Kidney (tissue), 14 donors: ENCODE data around the gene POLD4. TPM values are rescaled to one million over a fixed set of nuclear protein-coding genes. Genes with fewer than 3 reads are reported as not detected.
A peak's percentile ranks its signal among the peaks of the same experiment; 100 is the strongest.
"Not testable (repeated sequence)": the region's sequence is repeated elsewhere in the genome, so short reads cannot be mapped to it uniquely, and the experiment has no call there.

Experiments used
- DNase-seq, 5 donors: peaks; one replicate each; pipeline ENCODE4 v3.0.0-alpha.2; 2013 to 2020
- FAIRE-seq: peaks from 2 replicates; lab custom pipeline; 2012; peaks lifted over from hg19 to GRCh38; lab: Jason Lieb, UNC
- H3K27ac ChIP-seq, 2 donors: one replicate each; pipeline ENCODE4 v1.7.0; 2013; ENCODE audit warnings: low read depth in 2 of 2, low read length in 2 of 2, inconsistent platforms in 1 of 2
- H3K27me3 ChIP-seq: one replicate; pipeline ENCODE4 v1.7.1; 2013; ENCODE audit warnings: low read length, inconsistent platforms; ENCODE audit not compliant: control insufficient read depth, insufficient read depth
- H3K36me3 ChIP-seq, 3 donors: one replicate each; pipeline versions ENCODE4 v1.7.0 to v1.7.1; 2013; ENCODE audit warnings: low read length in 3 of 3, control low read depth in 1 of 3, inconsistent platforms in 1 of 3; ENCODE audit not compliant: insufficient read depth in 3 of 3, control insufficient read depth in 2 of 3
- H3K4me1 ChIP-seq, 3 donors: one replicate each; pipeline versions ENCODE4 v1.7.0 to v1.7.1; 2013; ENCODE audit warnings: low read length in 3 of 3, inconsistent platforms in 1 of 3, low read depth in 1 of 3; ENCODE audit not compliant: control insufficient read depth in 2 of 3, insufficient read depth in 2 of 3
- H3K4me3 ChIP-seq, 3 donors: one replicate each; pipeline versions ENCODE4 v1.7.0 to v1.8.1; 2013; ENCODE audit warnings: low read length in 3 of 3, control low read depth in 1 of 3, inconsistent platforms in 1 of 3
- H3K9ac ChIP-seq, 3 donors: one replicate each; pipeline versions ENCODE4 v1.7.0 to v1.7.1; 2013; ENCODE audit warnings: low read length in 3 of 3, control low read depth in 1 of 3, inconsistent platforms in 1 of 3
- H3K9me3 ChIP-seq, 3 donors: one replicate each; pipeline versions ENCODE4 v1.7.0 to v1.7.1; 2013; ENCODE audit warnings: low read length in 3 of 3, control low read depth in 1 of 3, inconsistent platforms in 1 of 3; ENCODE audit not compliant: control insufficient read depth in 2 of 3, insufficient read depth in 1 of 3
- intact Hi-C: fragments of 100-400 bp; cut with DNase I; formaldehyde crosslinking; loops from one replicate; pipeline ENCODE4 v1.11.1; 2022
- polyA plus RNA-seq: library from polyadenylated mRNA; stranded (reverse); fragments of 350-450 nt; fragmentation: Illumina TruSeq; extraction: RNeasy Lipid Tissue Mini Kit (QIAGEN cat#74804); gene quantifications from one replicate; pipeline ENCODE4 v1.2.3, GENCODE V29; 2014; ENCODE audit warnings: low read depth, low replicate concordance; ENCODE audit not compliant: insufficient read depth
- total RNA-seq: library from RNA; stranded (reverse); fragmentation: NEBNext Ultra II Directional; extraction: Animal tissue kit (Norgen Biotek cat#: 25700); gene quantifications from one replicate; pipeline ENCODE4 v1.2.1, GENCODE V29; 2021
- TF ChIP-seq, protein P1 (sequence below): IDR thresholded peaks from 3 replicates; pipeline ENCODE4 v1.5.1; 2012; ENCODE audit warnings: mild to moderate bottlenecking, moderate library complexity, borderline replicate concordance; ENCODE audit not compliant: insufficient read depth; ENCODE audit errors: extremely low read depth
- donor health status: control.
- donor health status: control.
- donor health status: control.
- donor health status: control.
- donor health status: control.
- donor health status: DM: yes; HTN: yes; CAD: no.
- donor health status: Normal renal cell carcinoma (clear cell type).

POLD4 gene
- total and polyA plus RNA-seq, 2 donors from 2014 or later: 54.4 to 174 TPM

GRCh38 chr11:67321313-67321871 is 32.0 kb downstream of the POLD4 start:
- peaks cover 0 to 3% (median 0%) of the 10 kb centered on the region in 3 donors for H3K4me1 ChIP-seq
- no peaks in the 10 kb centered on the region for H3K27me3 ChIP-seq
- no peak overlapping the region for H3K9ac ChIP-seq
- DNase-seq: no peak
- intact Hi-C loops: no loop called here
- TF ChIP-seq, protein P1, sequence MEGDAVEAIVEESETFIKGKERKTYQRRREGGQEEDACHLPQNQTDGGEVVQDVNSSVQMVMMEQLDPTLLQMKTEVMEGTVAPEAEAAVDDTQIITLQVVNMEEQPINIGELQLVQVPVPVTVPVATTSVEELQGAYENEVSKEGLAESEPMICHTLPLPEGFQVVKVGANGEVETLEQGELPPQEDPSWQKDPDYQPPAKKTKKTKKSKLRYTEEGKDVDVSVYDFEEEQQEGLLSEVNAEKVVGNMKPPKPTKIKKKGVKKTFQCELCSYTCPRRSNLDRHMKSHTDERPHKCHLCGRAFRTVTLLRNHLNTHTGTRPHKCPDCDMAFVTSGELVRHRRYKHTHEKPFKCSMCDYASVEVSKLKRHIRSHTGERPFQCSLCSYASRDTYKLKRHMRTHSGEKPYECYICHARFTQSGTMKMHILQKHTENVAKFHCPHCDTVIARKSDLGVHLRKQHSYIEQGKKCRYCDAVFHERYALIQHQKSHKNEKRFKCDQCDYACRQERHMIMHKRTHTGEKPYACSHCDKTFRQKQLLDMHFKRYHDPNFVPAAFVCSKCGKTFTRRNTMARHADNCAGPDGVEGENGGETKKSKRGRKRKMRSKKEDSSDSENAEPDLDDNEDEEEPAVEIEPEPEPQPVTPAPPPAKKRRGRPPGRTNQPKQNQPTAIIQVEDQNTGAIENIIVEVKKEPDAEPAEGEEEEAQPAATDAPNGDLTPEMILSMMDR: no peak
- H3K36me3 ChIP-seq: peaks cover 0 to 4% (median 0%) of the 10 kb centered on the region in 3 donors
- H3K9me3 ChIP-seq: no peaks in the 10 kb centered on the region
- H3K27ac ChIP-seq: no peak overlapping the region
- FAIRE-seq: no peak
- H3K4me3 ChIP-seq: no peak overlapping the region

GRCh38 chr11:67320691-67321090 is 32.7 kb downstream of the POLD4 start:
- Histone ChIP-seq H3K27me3 (no peaks in the 10 kb centered on the region), H3K27ac (no peak overlapping the region), H3K4me1 (peaks cover 0 to 3% (median 0%) of the 10 kb centered on the region in 3 donors), H3K9me3 (no peaks in the 10 kb centered on the region), H3K36me3 (peaks cover 0 to 4% (median 0%) of the 10 kb centered on the region in 3 donors), H3K9ac (no peak overlapping the region), H3K4me3 (no peak overlapping the region)
- FAIRE-seq (no peak), DNase-seq (no peak)
- TF ChIP-seq, protein P1: no peak
- intact Hi-C loops: no loop called here

DNA sequence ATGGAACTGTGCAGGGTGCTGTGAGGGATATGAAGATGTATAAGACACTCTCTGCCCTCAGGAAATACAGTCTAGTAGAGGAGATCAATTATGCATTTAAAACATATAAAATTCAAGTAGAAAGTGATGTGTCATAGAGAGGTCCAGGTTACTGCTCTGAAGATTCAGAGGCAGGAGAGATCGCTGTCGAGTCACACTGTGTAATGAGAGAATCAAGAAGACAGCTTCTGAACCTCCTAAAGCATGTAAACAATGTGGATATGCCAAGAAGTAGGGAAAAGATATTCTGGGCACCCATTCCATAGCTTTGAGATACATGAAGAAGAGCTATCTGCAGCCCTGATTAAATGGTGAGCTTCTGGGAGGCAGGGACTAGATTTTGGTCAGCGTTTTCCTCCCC is 33.3 kb downstream of the POLD4 start:
- Histone ChIP-seq H3K4me1 (peaks cover 0 to 3% (median 0%) of the 10 kb centered on the region in 3 donors), H3K36me3 (peaks cover 0 to 4% (median 0%) of the 10 kb centered on the region in 3 donors), H3K27me3 (no peaks in the 10 kb centered on the region), H3K9me3 (no peaks in the 10 kb centered on the region), H3K4me3 (no peak overlapping the region), H3K9ac (no peak overlapping the region), H3K27ac (no peak overlapping the region)
- DNase-seq: no peak
- FAIRE-seq: no peak
- TF ChIP-seq, protein P1: no peak
- intact Hi-C loops: no loop called here

DNA sequence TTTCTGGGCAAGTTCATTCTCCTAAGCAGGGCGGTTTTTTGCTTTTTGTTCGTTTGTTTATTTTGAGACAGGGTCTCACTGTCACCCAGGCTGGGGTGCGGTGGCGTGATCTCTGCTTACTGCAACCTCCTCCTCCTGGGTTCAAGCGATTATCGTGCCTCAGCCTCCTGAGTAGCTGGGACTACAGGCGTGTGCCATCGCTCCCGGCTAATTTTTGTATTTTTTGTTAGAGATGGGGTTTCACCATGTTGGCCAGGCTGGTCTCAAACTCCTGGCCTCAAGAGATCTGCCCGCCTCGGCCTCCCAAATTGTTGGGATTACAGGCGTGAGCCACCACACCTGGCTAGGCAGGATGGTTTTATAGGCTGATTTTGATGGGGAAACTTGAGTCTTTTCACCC is 34.5 kb downstream of the POLD4 start:
- not testable (repeated sequence) for H3K36me3 ChIP-seq, H3K4me1 ChIP-seq, FAIRE-seq, H3K27me3 ChIP-seq, H3K27ac ChIP-seq, H3K9me3 ChIP-seq, DNase-seq
- intact Hi-C loops: loop anchor here (5.0 kb wide), 1 partner anchor 52 kb away; the partner anchor contains the start of gene GRK2
- Histone ChIP-seq H3K9ac (peak overlapping the region in 1 of 3 donors; percentile 87), H3K4me3 (peak overlapping the region in 1 of 3 donors; percentile 91)
